ENCODE results near the gene SHOC2.
"Not testable (repeated sequence)": the region's sequence is repeated elsewhere in the genome, so short reads cannot be mapped to it uniquely, and the experiment has no call there.

The SHOC2 gene

GRCh38 chr10:110901954-110902819 lies 17.2 kb upstream of the SHOC2 start:
- DNase-seq: peak in 1 of 3 donors; percentile 16

GRCh38 chr10:110903280-110904278 lies 15.8 kb upstream of the SHOC2 start:
- DNase-seq: no peak

DNA sequence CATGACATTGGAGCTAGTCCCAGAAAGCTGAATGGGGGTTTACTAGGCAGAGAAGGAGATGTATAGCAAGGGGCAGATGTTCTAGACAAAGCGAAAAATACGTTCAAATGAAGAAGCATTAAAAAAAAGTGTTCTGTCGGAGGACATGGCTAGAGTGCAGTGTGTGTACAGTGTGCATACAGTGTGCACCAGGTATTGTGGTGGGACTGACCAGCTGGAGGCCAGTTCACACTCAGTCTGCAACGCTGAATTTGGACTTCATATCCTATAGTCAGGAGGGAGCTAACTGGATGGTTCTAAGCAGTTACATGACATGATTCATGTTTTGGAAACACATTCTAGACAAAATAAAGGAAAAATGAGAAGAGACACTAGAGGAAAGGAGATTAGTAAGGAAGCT lies 9.3 kb upstream of the SHOC2 start:
- no peak for DNase-seq

DNA sequence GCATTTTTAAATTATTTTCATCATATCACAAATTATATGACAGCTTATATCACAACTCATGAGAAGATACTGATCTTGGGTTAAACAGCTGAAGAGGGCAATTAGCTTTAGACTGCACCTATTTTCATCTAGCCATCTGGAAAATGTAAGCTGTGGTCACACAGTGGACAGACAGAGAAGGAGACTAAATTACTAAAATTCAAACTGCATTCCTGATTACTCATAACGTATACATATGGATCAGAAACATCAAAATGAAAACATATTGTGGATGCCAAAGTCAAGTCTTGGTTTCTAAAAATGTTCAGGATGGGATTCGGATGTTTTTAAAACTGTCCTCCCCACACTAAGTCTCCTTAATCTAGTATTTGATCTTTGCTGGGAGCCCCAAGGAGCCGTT lies 7.0 kb upstream of the SHOC2 start:
- no peak for DNase-seq

GRCh38 chr10:110914431-110914830 lies 5.0 kb upstream of the SHOC2 start:
- DNase-seq: no peak

- no peak for DNase-seq
Observed at GRCh38 chr10:110915035-110915434, 4.4 kb upstream of the SHOC2 start.

- DNase-seq: not testable (repeated sequence)
Observed at GRCh38 chr10:110915600-110915999, 3.8 kb upstream of the SHOC2 start.

- DNase-seq: no peak
Observed at GRCh38 chr10:110916554-110917346, 2.7 kb upstream of the SHOC2 start.

GRCh38 chr10:110918269-110918642 lies 1.1 kb upstream of the SHOC2 start:
- peak; percentile 96 to 98 (median 98) for DNase-seq

- peak in 2 of 3 donors; percentile 100 for DNase-seq
Observed at GRCh38 chr10:110918643-110919348, 608 bp upstream of the SHOC2 start, which contains the start of gene BBIP1. BBIP1 (minus strand) TSS chr10:110919180; CDS start chr10:110918157, 1,023 bp downstream.

DNA sequence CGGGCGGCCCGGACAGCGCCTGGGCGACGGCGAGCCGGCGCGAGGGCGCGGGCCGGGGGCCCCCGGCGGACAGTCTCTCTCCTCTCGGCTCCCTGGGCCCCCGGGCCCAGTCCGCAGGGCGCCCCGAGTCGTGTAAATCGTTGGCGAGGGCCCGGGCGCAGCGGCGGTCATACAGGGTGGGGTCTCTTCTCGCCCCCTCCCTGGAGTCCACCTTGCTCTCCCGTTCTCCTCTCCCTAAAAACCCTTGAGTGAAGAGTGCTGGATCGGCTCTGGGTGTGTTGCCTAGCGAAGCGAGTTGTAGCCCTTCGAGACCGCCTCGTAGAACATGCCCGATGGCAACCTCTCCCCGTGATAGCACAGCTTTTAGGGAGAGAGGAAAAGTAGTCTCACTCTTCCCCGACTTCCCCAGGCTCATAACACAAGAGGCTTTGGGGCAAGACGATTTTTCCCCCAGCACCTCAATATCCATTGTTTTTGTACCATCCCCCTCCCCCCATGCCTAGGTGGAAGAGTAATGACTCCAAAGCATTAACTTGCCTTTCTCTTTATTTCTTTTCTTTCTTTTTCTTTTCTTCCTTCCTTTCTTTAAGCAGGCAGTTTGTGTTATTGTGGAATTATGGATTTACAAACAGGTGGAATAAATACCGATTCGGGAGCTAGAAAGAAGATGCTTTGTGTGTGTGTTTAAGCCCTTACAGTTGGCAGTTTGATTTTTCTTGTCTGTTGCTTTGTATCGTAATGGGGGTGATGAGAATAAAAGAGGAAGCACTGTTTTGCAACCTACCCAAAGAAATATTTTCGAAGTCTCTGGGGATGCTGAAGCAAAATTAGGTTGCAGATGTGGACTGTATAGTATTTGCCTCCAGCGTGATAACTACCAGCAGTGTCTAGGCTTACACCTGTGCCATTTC lies 822 bp downstream of the SHOC2 start:
- DNase-seq: peak; percentile 39 to 67 (median 63)

DNA sequence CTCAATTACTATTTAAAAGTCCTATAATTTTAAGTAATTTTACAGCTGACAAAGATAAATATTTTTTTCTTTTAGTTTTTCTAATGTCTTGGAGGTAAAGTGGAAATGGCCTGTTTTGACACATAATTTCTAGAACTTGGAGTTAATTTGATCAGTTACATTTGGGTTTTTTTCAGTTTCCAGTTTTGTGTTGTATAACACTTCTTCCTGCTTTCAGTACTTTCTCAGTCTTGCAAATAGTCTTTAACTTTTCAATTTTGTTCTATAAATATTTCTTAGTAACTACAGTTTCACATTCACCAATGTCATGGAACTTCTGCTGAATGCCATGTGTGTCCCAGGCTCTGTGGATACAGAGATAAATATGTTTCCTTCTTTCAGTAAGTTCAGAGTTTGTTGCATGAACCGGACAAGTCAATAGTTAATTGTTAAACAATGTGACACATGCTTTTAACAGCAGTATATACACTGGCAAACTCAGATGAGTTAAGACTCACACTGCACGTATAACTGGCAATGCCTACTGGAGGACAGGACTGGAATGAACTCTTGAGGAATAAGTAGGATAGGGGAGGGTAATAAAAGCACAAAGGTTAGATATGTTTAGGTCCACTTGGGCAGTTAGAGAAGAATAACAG lies 4.6 kb downstream of the SHOC2 start:
- peak in 1 of 3 donors; percentile 1 for DNase-seq

DNA sequence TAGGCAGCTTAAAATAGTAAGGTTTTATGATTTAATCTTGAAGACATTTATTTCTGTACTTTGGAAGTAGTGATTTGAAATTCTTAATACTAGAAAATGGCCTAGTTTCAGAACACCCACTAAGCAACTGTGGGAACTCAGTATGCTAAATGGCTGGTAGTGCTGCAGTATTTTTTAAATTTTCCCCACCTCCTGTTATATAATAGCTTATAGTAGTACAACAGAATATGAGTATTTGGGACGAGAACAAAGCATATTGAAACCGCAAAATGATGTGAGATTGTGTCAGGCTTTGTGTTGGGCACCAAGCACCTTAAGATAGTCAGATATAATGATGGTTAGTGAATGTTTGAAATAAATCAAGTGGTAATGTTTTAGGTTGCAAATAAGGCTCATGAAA lies 8.1 kb downstream of the SHOC2 start:
- no peak for DNase-seq

DNA sequence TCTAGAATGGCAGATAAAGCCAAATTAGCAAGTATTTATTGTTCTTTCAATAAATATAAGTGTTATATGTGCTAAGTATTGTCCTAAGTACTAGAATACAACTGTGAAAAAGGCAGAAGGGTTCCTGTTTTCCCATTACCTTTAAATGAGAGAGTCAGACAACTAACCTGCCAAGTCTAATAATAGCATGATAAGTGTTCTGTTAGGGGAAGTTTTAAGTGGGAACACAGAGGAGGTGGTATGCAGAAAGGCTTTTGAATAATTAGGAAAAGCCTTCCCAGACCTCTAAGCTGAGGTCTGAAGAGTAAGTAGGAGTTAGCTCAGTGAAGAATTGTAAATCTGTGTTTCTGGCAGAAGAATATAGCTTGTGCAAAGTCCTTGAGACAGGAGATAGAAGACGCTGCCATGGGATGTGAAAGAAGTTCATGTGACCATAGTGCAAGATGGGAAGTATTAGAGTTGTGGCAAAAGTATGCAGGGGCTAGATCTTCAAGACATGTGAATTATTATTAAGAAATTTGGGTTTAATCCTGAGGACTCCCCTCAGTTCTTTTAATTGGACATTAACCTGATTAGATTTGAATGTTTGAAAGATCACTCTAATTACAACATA lies 12.5 kb downstream of the SHOC2 start:
- peak in 1 of 3 donors; percentile 16 for DNase-seq

GRCh38 chr10:110932505-110933180 lies 13.2 kb downstream of the SHOC2 start:
- no peak for DNase-seq

- no peak for DNase-seq
Observed at GRCh38 chr10:110936757-110937156, 17.4 kb downstream of the SHOC2 start.

GRCh38 chr10:110939419-110939818 lies 20.0 kb downstream of the SHOC2 start:
- DNase-seq: no peak

GRCh38 chr10:110944792-110945396 lies 25.5 kb downstream of the SHOC2 start:
- peak; percentile 7 to 56 (median 26) for DNase-seq

DNA sequence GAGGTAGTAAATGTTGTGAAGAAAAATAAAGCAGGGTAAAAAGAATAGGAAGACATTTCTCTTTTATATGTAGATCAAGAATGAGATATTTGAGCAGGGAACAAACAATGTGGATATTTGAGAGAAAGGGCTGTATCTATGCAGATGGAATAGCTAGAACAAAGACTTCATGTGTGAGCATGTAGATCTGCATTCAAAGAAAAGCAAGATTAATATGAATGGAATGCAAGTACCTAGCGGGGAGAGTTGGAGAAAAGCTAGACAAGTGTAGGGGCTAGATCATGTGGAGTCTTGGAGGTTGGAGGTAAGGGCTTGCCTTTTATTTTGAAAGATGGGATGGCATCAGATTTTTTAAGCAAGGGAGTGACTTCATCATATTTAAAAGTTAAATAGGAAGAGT lies 27.1 kb downstream of the SHOC2 start:
- no peak for DNase-seq
